ENCODE measurements around the gene CD109. TPM values are rescaled to one million over a fixed set of nuclear protein-coding genes. Genes with fewer than 3 reads are reported as not detected.
A peak's percentile ranks its signal among the peaks of the same experiment; 100 is the strongest.

The CD109 gene
- total and polyA plus RNA-seq, 2 of the 8 experiments (the other 6 are each of a cell fraction or from before 2014, with no cell fraction given) = 1.4 to 5.3 TPM

- Histone ChIP-seq H3K27ac (ENCODE audit: low read depth, low read length) (no peak overlapping the region), H2AFZ (ENCODE audit: low read length) (peak overlapping the region; percentile 43; the same call in 1 of the 2 replicates), H4K91ac (replicated peaks; ENCODE audit: insufficient read length, low read length) (no peak overlapping the region), H3K18ac (ENCODE audit: extremely low read depth, low read length) (no peak overlapping the region), H3K9ac (replicated peaks in 1 of 4; ENCODE audit: extremely low read depth in 1 of 4, low read depth in 3 of 4, low read length in 3 of 4) (no peak overlapping the region), H3K4me2 (ENCODE audit: insufficient read depth in 1 of 2, low read depth in 2 of 2, low read length in 2 of 2) (no peak overlapping the region), H2BK15ac (ENCODE audit: low read length) (no peak overlapping the region), H3K9me3 (ENCODE audit: insufficient read depth in 2 of 2, low read depth in 1 of 2, low read length in 1 of 2) (no peaks in the 10 kb centered on the region), H2AK5ac (ENCODE audit: low read depth, low read length) (no peak overlapping the region), H3K14ac (ENCODE audit: insufficient read length) (no peak overlapping the region), H2BK12ac (ENCODE audit: low read depth, low read length) (no peak overlapping the region), H3K23ac (ENCODE audit: insufficient read length) (no peak overlapping the region), H2BK5ac (ENCODE audit: low read depth, low read length) (no peak overlapping the region), H3K4ac (replicated peaks; ENCODE audit: insufficient read length, low read depth, low read length) (no peak overlapping the region), H2BK120ac (replicated peaks; ENCODE audit: low read depth, low read length) (no peak overlapping the region), H2BK20ac (ENCODE audit: low read length) (no peak overlapping the region), H3K79me1 (ENCODE audit: low read depth, low read length) (no peaks in the 10 kb centered on the region), H4K8ac (ENCODE audit: extremely low read depth, insufficient read depth, low read length) (no peak overlapping the region), H3K36me3 (ENCODE audit: control insufficient read depth in 2 of 4, insufficient read depth in 4 of 4, low read length in 3 of 4) (no peaks in the 10 kb centered on the region), H4K5ac (ENCODE audit: insufficient read length, low read depth, low read length) (no peak overlapping the region), H3K56ac (replicated peaks; ENCODE audit: insufficient read length, low read depth, low read length) (no peak overlapping the region), H3K4me1 (replicated peaks in 1 of 4; ENCODE audit: control insufficient read depth in 3 of 4, insufficient read depth in 4 of 4, low read length in 3 of 4) (no peaks in the 10 kb centered on the region), H3K79me2 (ENCODE audit: control insufficient read depth in 1 of 2, insufficient read depth in 2 of 2, low read length in 2 of 2) (no peaks in the 10 kb centered on the region), H4K20me1 (replicated peaks in 1 of 2; ENCODE audit: control insufficient read depth in 1 of 2, insufficient read depth in 2 of 2, low read length in 2 of 2) (peaks cover 0 to 1% of the 10 kb centered on the region in 2 experiments), H3K4me3 (ENCODE audit: extremely low read depth in 1 of 4, insufficient read depth in 2 of 4, low read depth in 3 of 4, low read length in 4 of 4) (no peak overlapping the region), H3K27me3 (replicated peaks in 1 of 4; ENCODE audit: control insufficient read depth in 3 of 4, extremely low read depth in 1 of 4, insufficient read depth in 3 of 4, low read length in 3 of 4) (no peaks in the 10 kb centered on the region), H3K23me2 (ENCODE audit: low read depth, low read length) (no peaks in the 10 kb centered on the region; the same call in 1 of the 2 replicates)
- WGBS, 2 experiments (ENCODE audit: extremely low coverage in 1 of 2, insufficient coverage in 1 of 2, insufficient read length in 1 of 2, insufficient replicate concordance in 2 of 2, low coverage in 1 of 2, low lambda C conversion rate in 2 of 2, missing lambda C conversion rate in 1 of 2) = 78% methylated on average over 6 of the region's 6 CpGs; no CpG with 5 or more reads in 1 of the 2 experiments
- CTCF ChIA-PET (ENCODE audit: partially characterized antibody) = interaction anchor here (0.6 to 4.9 kb wide), 41 partner anchors 10 to 1478 kb away, joined by 3 to 89 read pairs (median 4); no protein-coding TSS in a partner anchor
- TF ChIP-seq RAD21 (IDR thresholded peaks at IDR 0.05 in 1 of 2, conservative IDR thresholded peaks at IDR 0.05 in 1 of 2; ENCODE audit: low read depth in 2 of 2, low read length in 2 of 2) = peak; percentile 69 to 80; a peak in 3 of 4 replicates
- peak; percentile 83 to 97 (median 96) for TF ChIP-seq CTCF (IDR thresholded peaks at IDR 0.05; ENCODE audit: control extremely low read depth in 1 of 3, insufficient read depth in 1 of 3, low read depth in 1 of 3, low read length in 3 of 3)
- TF ChIP-seq USF2 (IDR thresholded peaks at IDR 0.05; ENCODE audit: low read length) = no peak
- peak; percentile 85 for TF ChIP-seq YY1 (IDR thresholded peaks at IDR 0.05; ENCODE audit: low read depth, low read length)
- no peak for TF ChIP-seq TEAD4 (IDR thresholded peaks at IDR 0.05; ENCODE audit: low read depth, low read length)
- DNase-seq (ENCODE audit: low read depth in 1 of 2, low spot score in 2 of 2) (peak in 1 of 2 experiments; percentile 86), FAIRE-seq (peak; percentile 82)
- POLR2A ChIA-PET (ENCODE audit: partially characterized antibody) = interaction anchor here (0.7 to 1.0 kb wide), 3 partner anchors 11 to 218 kb away, joined by 3 read pairs; no protein-coding TSS in a partner anchor
Measured at GRCh38 chr6:73732845-73733675, 37.1 kb downstream of the CD109 start.

Measured in H1 (cell line).